H9 (cell line): Measurements from ENCODE around the gene MARVELD1. TPM values are rescaled to one million over a fixed set of nuclear protein-coding genes. Genes with fewer than 3 reads are reported as not detected.

Source experiments
- DNase-seq: peaks from one replicate; pipeline ENCODE4 v3.0.0-alpha.2; 2017
- H2AFZ ChIP-seq: one replicate; pipeline ENCODE4 v1.6.1; 2013; ENCODE audit warnings: mild to moderate bottlenecking, low read length, control low read depth, moderate library complexity
- H2AK5ac ChIP-seq: 2 replicates; pipeline ENCODE4 v1.6.1; 2013; ENCODE audit warnings: low read length, control low read depth, mixed read lengths; ENCODE audit not compliant: insufficient read length
- H2BK120ac ChIP-seq: one replicate; pipeline ENCODE4 v1.6.1; 2013; ENCODE audit warnings: low read depth, mild to moderate bottlenecking, low read length, control low read depth, inconsistent platforms; ENCODE audit not compliant: poor library complexity, severe bottlenecking
- H2BK12ac ChIP-seq: 2 replicates; pipeline ENCODE4 v1.6.1; 2013; ENCODE audit warnings: low read length, control low read depth, mixed read lengths, low read depth; ENCODE audit not compliant: insufficient read length
- H2BK15ac ChIP-seq: 2 replicates; pipeline ENCODE4 v1.6.1; 2013; ENCODE audit warnings: low read depth, low read length, control low read depth
- H2BK20ac ChIP-seq: one replicate; pipeline ENCODE4 v1.6.1; 2013; ENCODE audit warnings: low read depth, mild to moderate bottlenecking, low read length, control low read depth, inconsistent platforms; ENCODE audit not compliant: poor library complexity, severe bottlenecking
- H2BK5ac ChIP-seq: 2 replicates; pipeline ENCODE4 v1.6.1; 2013; ENCODE audit warnings: low read length, control low read depth, mixed read lengths; ENCODE audit not compliant: insufficient read length
- H3K14ac ChIP-seq: 2 replicates; pipeline ENCODE4 v1.6.1; 2013; ENCODE audit warnings: low read length, control low read depth; ENCODE audit not compliant: insufficient read depth
- H3K18ac ChIP-seq: 2 replicates; pipeline ENCODE4 v1.6.1; 2013; ENCODE audit warnings: low read depth, mild to moderate bottlenecking, mixed read lengths, low read length, control low read depth; ENCODE audit not compliant: insufficient read length
- H3K23ac ChIP-seq: 2 replicates; pipeline ENCODE4 v1.6.1; 2013; ENCODE audit warnings: low read length, control low read depth, mixed read lengths, low read depth; ENCODE audit not compliant: insufficient read length
- H3K23me2 ChIP-seq: 2 replicates; pipeline ENCODE4 v1.6.1; 2013; ENCODE audit warnings: low read depth, mild to moderate bottlenecking, mixed read lengths, low read length, control low read depth; ENCODE audit not compliant: insufficient read length, poor library complexity, severe bottlenecking
- H3K27ac ChIP-seq: 2 replicates; pipeline ENCODE4 v1.5.1; 2013; ENCODE audit warnings: low read length, control low read depth, mixed read lengths, low read depth; ENCODE audit not compliant: insufficient read length
- H3K27me3 ChIP-seq: 2 replicates; pipeline ENCODE4 v1.6.1; 2013; ENCODE audit warnings: low read length, control low read depth, inconsistent platforms; ENCODE audit not compliant: insufficient read depth
- H3K4ac ChIP-seq: 2 replicates; pipeline ENCODE4 v1.6.1; 2013; ENCODE audit warnings: low read depth, mild to moderate bottlenecking, control low read depth, inconsistent platforms, low read length, moderate library complexity
- H3K4me1 ChIP-seq: 2 replicates; pipeline ENCODE4 v1.6.1; 2013; ENCODE audit warnings: low read length, control low read depth, inconsistent platforms; ENCODE audit not compliant: insufficient read depth
- H3K4me2 ChIP-seq: 2 replicates; pipeline ENCODE4 v1.6.1; 2013; ENCODE audit warnings: low read length, control low read depth, mixed read lengths; ENCODE audit not compliant: insufficient read length, insufficient read depth
- H3K56ac ChIP-seq: 2 replicates; pipeline ENCODE4 v1.6.1; 2013; ENCODE audit warnings: low read depth, mild to moderate bottlenecking, mixed read lengths, low read length, control low read depth; ENCODE audit not compliant: insufficient read length
- H3K79me1 ChIP-seq: 2 replicates; pipeline ENCODE4 v1.6.1; 2013; ENCODE audit warnings: low read depth, mild to moderate bottlenecking, moderate library complexity, low read length, control low read depth, inconsistent platforms; ENCODE audit not compliant: insufficient read depth, poor library complexity, severe bottlenecking
- H3K79me2 ChIP-seq: 2 replicates; pipeline ENCODE4 v1.6.1; 2013; ENCODE audit warnings: low read length, control low read depth, inconsistent platforms; ENCODE audit not compliant: insufficient read depth
- H3K9ac ChIP-seq: 2 replicates; pipeline ENCODE4 v1.6.1; 2013; ENCODE audit warnings: low read length, control low read depth, mixed read lengths; ENCODE audit not compliant: insufficient read length; ENCODE audit errors: extremely low read depth
- H3K9me3 ChIP-seq: one replicate; pipeline ENCODE4 v1.6.1; 2013; ENCODE audit warnings: low read depth, low read length, inconsistent platforms; ENCODE audit not compliant: control insufficient read depth
- H3T11ph ChIP-seq: one replicate; pipeline ENCODE4 v1.6.1; 2013; ENCODE audit warnings: mild to moderate bottlenecking, low read length, control low read depth, inconsistent platforms
- H4K20me1 ChIP-seq: one replicate; pipeline ENCODE4 v1.6.1; 2013; ENCODE audit not compliant: control insufficient read depth, insufficient read length, insufficient read depth
- H4K5ac ChIP-seq: 2 replicates; pipeline ENCODE4 v1.6.1; 2013; ENCODE audit warnings: low read depth, mild to moderate bottlenecking, mixed read lengths, low read length, control low read depth; ENCODE audit not compliant: insufficient read length
- H4K8ac ChIP-seq: replicated peaks from 2 replicates; pipeline ENCODE4 v1.6.1; 2013; ENCODE audit warnings: low read length, control low read depth, mixed read lengths, low read depth; ENCODE audit not compliant: insufficient read length
- H4K91ac ChIP-seq: 2 replicates; pipeline ENCODE4 v1.6.1; 2013; ENCODE audit warnings: low read depth, mild to moderate bottlenecking, moderate library complexity, mixed read lengths, low read length, control low read depth; ENCODE audit not compliant: insufficient read length
- H3K27ac Mint-ChIP-seq, 3 experiments: 2 replicates in 2 of 3; 3 replicates in 1 of 3; pipeline ENCODE4 v1.8.0; 2020 to 2021; ENCODE audit warnings: mixed read lengths in 3 of 3, mild to moderate bottlenecking in 1 of 3, moderate library complexity in 1 of 3
- H3K27me3 Mint-ChIP-seq: 2 replicates; pipeline ENCODE4 v1.8.0; 2021; ENCODE audit warnings: low read depth, mild to moderate bottlenecking, moderate library complexity, mixed read lengths
- H3K36me3 Mint-ChIP-seq, 3 experiments: 2 replicates in 2 of 3; 3 replicates in 1 of 3; pipeline ENCODE4 v1.8.0; 2020 to 2021; ENCODE audit warnings: low read depth in 3 of 3, mixed read lengths in 3 of 3; ENCODE audit not compliant: insufficient read depth in 1 of 3
- H3K4me1 Mint-ChIP-seq, 2 experiments: 2 replicates each; pipeline ENCODE4 v1.8.0; 2020; ENCODE audit warnings: mixed read lengths in 2 of 2
- H3K4me3 Mint-ChIP-seq, 2 experiments: 2 replicates in 1 of 2; 3 replicates in 1 of 2; pipeline ENCODE4 v1.8.0; 2020 to 2021; ENCODE audit warnings: mild to moderate bottlenecking in 2 of 2, mixed read lengths in 2 of 2, moderate library complexity in 1 of 2
- H3K9me3 Mint-ChIP-seq, 2 experiments: 2 replicates in 1 of 2; 3 replicates in 1 of 2; pipeline ENCODE4 v1.8.0; 2020; ENCODE audit warnings: mild to moderate bottlenecking in 2 of 2, mixed read lengths in 2 of 2, moderate library complexity in 1 of 2
- WGBS: extraction: QIAGEN DNeasy Blood & Tissue Kit; methylation state at CpG from one replicate; pipeline ENCODE4 v1.1.7; 2013; ENCODE audit warnings: missing lambda C conversion rate, low lambda C conversion rate, mixed read lengths; ENCODE audit not compliant: insufficient read length; ENCODE audit errors: extremely low coverage; 5-methylcytosine and 5-hydroxymethylcytosine counted together
- total RNA-seq: library from RNA; stranded (reverse); gene quantifications from 2 replicates; pipeline ENCODE4 v1.2.1, GENCODE V29; 2021
- TF ChIP-seq, protein P1 (sequence below): fragments of 200-600 bp; sonication (generic); conservative IDR thresholded peaks from 3 replicates; pipeline ENCODE4 v1.8.0; 2021; ENCODE audit warnings: antibody characterized with exemption, mild to moderate bottlenecking

MARVELD1 gene
- total RNA-seq, 1 experiment from 2014 or later: 26.7 TPM

DNA sequence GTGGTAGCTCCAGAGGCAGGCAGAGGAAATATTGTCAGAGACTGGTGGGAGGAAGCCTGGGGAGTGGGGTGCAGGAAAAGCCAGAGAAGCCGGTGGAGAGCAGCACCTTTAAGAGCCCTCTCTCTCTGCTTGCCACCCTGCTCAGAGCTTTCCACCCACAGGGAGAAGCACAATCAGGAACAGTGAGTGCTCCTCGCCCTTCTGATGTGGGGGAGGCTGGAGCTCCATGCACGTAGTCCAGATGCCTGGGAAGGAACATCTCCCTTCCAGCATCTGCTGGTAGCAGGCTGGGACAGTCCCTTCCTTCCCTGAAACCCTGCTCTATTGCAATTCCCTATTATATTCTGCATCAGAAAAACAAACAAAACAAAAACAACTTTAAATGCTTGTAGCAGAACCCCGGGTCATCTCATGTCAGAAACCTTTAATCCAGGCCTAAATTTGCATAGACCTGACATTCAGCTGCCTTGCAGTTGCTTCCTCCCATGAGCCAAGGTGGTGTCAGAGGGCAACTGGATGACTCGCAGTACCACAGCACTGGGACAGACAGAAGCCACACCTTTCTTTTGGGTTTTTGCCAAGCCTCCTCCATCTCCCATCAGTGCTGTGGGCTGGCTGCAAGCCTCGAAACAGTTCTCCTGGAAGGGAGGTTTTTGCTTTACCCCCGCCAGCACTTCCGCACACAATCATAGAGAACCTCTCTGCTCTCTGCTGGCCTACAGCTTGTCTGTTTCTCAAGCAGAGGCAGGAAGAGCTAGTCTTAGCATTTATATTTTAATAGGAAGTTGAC, 39.6 kb upstream of the MARVELD1 start:
- Histone ChIP-seq H3K79me1 (no peaks in the 10 kb centered on the region), H2AFZ (no peak overlapping the region), H3K4me1 (no peaks in the 10 kb centered on the region), H3K27ac (no peak overlapping the region), H3T11ph (no peak overlapping the region), H2AK5ac (no peak overlapping the region), H3K27me3 (no peaks in the 10 kb centered on the region), H2BK5ac (no peak overlapping the region), H3K9ac (no peak overlapping the region), H4K20me1 (no peaks in the 10 kb centered on the region), H3K56ac (no peak overlapping the region), H3K9me3 (no peaks in the 10 kb centered on the region), H3K4me2 (no peak overlapping the region), H3K23me2 (no peaks in the 10 kb centered on the region), H2BK12ac (no peak overlapping the region), H4K91ac (no peak overlapping the region), H3K79me2 (no peaks in the 10 kb centered on the region), H3K23ac (no peak overlapping the region), H3K18ac (no peak overlapping the region), H2BK120ac (no peak overlapping the region), H4K5ac (no peak overlapping the region), H2BK15ac (no peak overlapping the region), H2BK20ac (no peak overlapping the region), H4K8ac (no peak overlapping the region), H3K14ac (no peak overlapping the region), H3K4ac (no peak overlapping the region)
- Mint-ChIP-seq H3K4me3 (no peak overlapping the region), H3K27me3 (no peaks in the 10 kb centered on the region), H3K9me3 (no peaks in the 10 kb centered on the region), H3K4me1 (no peaks in the 10 kb centered on the region), H3K36me3 (peaks cover 23 to 73% (median 59%) of the 10 kb centered on the region in 3 experiments), H3K27ac (peak overlapping the region in 2 of 3 experiments; percentile 70 to 85; a peak in 3 of 7 replicates)
- TF ChIP-seq, protein P1, sequence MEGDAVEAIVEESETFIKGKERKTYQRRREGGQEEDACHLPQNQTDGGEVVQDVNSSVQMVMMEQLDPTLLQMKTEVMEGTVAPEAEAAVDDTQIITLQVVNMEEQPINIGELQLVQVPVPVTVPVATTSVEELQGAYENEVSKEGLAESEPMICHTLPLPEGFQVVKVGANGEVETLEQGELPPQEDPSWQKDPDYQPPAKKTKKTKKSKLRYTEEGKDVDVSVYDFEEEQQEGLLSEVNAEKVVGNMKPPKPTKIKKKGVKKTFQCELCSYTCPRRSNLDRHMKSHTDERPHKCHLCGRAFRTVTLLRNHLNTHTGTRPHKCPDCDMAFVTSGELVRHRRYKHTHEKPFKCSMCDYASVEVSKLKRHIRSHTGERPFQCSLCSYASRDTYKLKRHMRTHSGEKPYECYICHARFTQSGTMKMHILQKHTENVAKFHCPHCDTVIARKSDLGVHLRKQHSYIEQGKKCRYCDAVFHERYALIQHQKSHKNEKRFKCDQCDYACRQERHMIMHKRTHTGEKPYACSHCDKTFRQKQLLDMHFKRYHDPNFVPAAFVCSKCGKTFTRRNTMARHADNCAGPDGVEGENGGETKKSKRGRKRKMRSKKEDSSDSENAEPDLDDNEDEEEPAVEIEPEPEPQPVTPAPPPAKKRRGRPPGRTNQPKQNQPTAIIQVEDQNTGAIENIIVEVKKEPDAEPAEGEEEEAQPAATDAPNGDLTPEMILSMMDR: no peak
- WGBS: no CpG with 5 or more reads among the region's 8 CpGs
- DNase-seq: no peak
